Measurements from ENCODE around the gene SURF4.

- TF ChIP-seq REST (IDR thresholded peaks at IDR 0.05; ENCODE audit: insufficient read depth in 1 of 2, low read depth in 2 of 2, low read length in 2 of 2) (no peak), TAF1 (IDR thresholded peaks at IDR 0.05; ENCODE audit: borderline replicate concordance, insufficient read depth, low read length) (no peak), POLR2AphosphoS5 (IDR thresholded peaks at IDR 0.05; ENCODE audit: low read depth, low read length) (no peak)
Observed at GRCh38 chr9:133394687-133395271, 18.9 kb upstream of the SURF4 start.

All from PFSK-1 (cell line).